Measurements from ENCODE around the gene HARBI1.

DNA sequence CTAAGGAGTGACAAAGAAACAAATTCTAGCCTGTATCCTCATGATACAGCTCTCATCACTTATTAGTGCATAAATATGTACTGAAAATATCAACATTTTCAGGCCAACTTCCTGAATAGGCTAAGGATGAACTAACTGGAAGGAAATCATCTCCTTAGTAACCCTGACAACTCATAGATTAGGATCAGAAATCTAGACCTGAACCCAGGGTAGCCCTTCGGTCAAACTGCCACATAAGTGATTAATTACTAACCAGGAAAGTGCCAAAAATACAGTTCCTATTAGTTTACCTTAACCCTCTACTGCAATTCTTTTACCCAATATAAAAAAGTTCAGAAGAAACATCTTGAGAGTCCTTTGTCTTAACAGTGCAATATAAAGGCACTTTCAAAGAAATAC lies 63.2 kb downstream of the HARBI1 start:
- TF ChIP-seq, protein P1, sequence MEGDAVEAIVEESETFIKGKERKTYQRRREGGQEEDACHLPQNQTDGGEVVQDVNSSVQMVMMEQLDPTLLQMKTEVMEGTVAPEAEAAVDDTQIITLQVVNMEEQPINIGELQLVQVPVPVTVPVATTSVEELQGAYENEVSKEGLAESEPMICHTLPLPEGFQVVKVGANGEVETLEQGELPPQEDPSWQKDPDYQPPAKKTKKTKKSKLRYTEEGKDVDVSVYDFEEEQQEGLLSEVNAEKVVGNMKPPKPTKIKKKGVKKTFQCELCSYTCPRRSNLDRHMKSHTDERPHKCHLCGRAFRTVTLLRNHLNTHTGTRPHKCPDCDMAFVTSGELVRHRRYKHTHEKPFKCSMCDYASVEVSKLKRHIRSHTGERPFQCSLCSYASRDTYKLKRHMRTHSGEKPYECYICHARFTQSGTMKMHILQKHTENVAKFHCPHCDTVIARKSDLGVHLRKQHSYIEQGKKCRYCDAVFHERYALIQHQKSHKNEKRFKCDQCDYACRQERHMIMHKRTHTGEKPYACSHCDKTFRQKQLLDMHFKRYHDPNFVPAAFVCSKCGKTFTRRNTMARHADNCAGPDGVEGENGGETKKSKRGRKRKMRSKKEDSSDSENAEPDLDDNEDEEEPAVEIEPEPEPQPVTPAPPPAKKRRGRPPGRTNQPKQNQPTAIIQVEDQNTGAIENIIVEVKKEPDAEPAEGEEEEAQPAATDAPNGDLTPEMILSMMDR (IDR thresholded peaks at IDR 0.05; ENCODE audit: low read depth, low read length): no peak
- no peak for TF ChIP-seq EZH2phosphoT487 (IDR thresholded peaks at IDR 0.05; ENCODE audit: low read depth)
